ENCODE measurements around the gene MVD. TPM values are rescaled to one million over a fixed set of nuclear protein-coding genes. Genes with fewer than 3 reads are reported as not detected.

MVD gene
- total RNA-seq, 1 donor from 2014 or later: 16.2 TPM

DNA sequence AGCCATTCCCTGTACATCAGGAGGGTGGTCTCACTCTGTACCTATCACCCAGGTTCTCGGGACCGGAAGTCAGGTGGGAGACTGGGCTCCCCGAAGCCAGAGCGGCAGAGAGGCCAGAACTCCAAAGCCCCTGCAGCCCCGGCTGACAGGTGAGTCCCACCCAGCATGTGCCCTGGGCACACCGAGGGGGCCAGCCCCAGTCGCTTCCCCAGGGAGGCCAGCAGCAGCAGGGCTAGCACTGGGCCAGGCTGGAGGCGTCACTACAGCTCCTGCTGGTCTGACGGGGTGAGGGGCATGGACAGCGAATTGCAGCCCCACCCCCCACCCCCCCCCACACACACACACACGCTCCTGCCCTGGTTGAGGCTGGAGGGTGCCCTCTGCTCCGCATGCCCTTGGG is 32.5 kb downstream of the MVD start:
- ATAC-seq (no peak), DNase-seq (ENCODE audit: low spot score) (no peak)

DNA sequence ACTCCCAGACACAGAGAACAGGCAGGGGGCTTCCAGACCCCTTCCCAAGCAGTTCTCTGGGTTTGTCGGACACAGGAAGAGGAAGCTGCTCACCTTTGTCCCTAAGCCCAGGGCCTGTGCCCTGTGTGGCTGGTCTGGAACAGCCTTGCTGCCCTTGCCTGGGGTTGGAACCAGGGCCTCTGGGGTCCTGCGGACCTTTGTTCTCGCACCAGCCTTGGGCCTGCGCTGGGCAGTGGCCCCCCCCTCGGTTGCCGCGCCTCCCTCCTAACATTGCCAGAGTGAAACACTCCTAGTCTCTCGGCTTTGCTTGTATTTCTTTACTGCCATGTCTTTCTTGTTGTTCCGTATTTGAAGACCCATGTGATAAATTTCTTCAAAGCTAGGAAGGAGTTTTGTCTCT is 33.1 kb downstream of the MVD start:
- DNase-seq (ENCODE audit: low spot score) (no peak), ATAC-seq (no peak)

DNA sequence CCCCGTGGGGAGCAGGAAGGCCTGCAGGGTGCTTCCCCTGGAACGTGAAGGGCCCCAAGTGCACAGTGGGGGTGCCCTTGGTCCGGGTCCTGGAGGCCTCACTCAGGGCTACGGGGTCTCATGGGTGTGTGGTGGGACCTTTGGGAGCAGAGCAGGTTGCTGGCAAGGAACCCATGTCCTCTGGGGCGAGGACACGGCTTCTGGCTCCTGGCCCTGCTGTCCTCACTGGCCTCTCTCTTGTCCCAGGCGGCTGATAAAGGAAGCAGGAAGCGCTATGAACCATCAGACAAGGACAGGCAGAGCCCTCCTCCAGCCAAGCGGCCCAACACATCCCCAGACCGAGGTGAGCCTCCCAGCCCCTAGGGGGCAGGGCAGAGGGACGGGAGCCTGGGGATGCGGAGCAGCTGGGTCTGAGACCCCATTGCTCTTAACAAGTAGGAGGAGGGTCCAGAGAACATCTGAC is 34.3 kb downstream of the MVD start:
- no peak for DNase-seq (ENCODE audit: low spot score)
- peak; percentile 73 for ATAC-seq

DNA sequence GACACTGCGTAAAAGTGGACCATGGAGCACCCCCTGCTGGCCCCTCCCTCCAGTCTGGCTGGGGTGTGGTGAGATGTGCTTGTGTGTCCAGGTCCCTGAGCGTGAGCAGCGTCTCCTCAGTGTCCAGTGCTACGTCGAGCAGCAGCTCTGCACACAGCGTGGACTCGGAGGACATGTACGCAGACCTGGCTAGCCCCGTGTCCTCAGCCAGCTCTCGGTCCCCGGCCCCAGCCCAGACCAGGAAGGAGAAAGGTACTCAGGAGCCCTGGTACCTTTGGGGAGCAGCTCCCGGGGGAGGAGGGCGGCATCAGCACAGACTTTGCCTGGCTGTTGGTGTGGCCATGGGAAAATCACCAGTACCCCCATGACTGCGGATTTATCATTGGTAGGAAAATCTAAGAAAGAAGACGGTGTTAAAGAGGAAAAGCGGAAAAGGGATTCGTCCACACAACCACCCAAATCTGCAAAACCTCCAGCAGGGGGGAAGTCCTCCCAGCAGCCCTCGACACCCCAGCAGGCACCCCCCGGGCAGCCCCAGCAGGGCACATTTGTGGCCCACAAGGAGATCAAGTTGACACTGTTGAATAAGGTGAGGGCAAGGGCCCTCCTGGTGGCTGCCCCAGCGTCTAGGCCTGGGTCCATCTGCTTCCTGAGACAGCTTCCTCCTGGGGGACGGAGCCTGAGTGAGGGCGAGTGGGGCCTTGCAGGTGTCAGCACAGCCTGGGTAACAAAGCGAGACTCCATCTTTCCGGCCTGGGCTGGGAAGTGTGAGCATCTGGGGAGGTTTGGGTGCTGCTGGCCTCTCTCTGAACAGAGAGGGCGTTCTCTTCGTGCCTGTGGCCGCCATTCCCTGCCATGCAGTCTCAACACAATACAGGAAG is 35.1 kb downstream of the MVD start:
- ATAC-seq (no peak), DNase-seq (ENCODE audit: low spot score) (no peak)

DNA sequence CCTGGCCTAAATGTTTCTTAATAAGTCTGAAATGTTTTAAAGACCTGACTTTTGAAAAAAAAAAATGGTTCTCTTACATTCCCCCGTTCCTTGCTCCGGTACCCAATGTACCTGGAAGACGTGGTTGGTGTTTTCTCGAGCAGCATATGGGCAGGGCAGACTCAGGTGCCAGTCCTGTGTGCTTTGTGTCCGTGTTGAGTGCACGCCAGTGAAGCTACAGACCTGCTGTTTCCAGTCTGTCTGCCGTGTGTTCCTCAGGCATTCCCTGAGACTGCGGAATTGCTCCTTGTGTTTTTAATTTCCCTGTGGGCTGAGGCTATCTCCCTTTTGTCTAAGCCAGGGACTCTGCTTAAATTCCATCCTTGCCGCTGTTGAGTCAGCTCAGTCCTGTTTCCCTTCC is 36.2 kb downstream of the MVD start:
- DNase-seq (ENCODE audit: low spot score): no peak
- no peak for ATAC-seq

DNA sequence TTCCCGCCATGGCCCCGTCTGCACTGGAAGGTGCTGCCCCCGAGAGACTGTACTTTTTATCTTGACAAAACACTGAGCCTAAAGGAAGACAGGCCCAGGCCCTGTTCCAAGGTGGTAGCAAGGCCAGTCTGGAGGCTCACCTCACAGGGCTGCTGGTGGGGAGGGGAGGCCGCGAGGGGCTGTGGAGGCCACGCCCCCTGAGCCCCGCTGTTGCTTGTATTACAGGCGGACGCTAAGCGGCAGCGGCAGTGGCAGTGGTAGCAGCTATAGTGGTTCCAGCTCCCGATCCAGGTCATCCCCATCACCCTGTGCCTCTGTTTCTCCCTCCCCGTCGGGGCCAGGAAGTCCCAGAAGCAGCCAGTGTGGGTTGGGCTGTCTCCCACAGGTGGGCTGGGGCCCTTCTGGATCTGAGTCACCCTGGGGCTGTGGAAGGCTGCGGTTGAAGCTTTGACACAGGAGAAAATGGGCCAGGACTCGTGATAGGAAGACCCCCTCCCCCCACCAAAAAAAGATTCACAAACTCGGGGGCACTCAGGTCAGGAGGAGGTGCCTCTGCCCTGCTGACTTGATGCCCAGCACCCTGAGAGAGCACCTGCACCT is 37.8 kb downstream of the MVD start:
- ATAC-seq (no peak), DNase-seq (ENCODE audit: low spot score) (no peak)

DNA sequence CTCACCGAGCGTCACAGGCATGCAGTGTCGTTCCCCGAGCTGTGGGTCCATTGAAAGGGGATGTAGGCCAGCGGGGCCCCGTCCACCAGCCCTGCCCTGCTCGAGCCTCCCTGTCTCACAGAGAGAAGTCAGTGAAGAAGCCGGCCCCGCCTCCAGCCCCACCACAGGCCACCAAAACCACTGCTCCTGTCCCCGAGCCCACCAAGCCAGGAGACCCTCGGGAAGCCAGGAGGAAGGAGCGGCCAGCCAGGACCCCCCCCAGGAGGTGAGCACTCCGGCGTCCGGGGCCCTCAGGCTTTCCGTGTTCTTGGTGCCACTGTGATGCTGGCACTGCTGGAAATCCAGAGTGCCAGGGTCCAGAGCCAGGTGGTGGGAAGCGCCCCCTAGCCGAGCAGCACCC is 38.4 kb downstream of the MVD start:
- DNase-seq (ENCODE audit: low spot score): no peak
- ATAC-seq: no peak

DNA sequence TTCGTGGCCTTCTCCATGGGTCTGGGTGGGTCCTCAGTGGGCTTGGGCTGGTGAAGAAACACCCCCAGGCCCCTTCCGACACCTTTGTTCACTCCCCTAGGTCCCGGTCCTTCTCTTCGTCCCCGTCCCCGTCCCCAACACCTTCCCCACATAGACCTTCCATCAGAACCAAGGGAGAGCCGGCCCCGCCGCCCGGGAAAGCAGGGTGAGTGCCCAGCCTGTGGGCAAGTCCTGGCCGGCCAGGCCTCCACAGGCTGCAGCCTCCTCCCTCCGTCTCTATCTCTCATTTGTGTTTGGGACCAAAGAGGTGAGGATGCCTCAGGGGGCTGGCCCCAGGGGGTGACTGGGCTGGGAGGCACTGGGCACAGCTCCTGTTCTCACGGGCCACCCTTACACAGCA is 39.0 kb downstream of the MVD start:
- DNase-seq (ENCODE audit: low spot score) (no peak), ATAC-seq (no peak)

DNA sequence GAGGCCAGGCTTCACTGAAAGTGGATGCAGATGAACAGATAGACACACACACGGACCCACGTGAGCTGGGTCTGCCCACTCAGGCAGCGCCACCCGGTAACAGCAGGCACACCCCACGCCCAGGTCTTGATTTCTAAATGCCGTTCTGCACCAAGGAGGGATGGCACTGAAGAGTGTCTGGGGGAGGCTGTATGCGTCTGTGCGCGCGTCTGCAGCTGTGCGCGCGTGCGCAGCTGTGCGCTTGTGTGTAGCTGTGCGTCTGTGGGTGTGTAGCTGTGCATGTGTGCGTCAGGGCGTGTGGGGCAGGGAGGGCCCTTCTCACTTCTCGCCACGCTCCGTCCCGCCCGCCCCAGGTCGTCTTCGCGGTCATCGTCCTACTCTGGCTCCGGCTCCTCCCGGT is 40.0 kb downstream of the MVD start:
- DNase-seq (ENCODE audit: low spot score) (no peak), ATAC-seq (no peak)

DNA sequence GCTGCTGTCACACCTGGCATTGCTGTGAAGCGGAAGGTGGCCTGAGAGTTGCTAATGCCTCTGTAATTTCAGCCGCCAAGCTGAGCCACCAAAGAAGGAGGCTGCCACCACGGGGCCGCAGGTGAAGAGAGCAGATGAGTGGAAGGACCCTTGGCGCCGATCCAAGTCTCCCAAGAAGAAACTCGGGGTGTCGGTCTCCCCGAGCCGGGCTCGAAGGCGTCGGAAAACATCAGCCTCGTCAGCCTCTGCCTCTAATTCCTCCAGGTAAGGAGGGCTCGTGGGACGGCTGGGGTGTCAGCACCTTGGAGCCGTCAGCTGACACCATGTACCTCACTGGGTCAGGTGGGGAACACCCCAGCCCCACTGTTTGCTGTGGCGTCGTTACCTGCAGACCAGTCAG is 40.8 kb downstream of the MVD start:
- DNase-seq (ENCODE audit: low spot score): no peak

DNA sequence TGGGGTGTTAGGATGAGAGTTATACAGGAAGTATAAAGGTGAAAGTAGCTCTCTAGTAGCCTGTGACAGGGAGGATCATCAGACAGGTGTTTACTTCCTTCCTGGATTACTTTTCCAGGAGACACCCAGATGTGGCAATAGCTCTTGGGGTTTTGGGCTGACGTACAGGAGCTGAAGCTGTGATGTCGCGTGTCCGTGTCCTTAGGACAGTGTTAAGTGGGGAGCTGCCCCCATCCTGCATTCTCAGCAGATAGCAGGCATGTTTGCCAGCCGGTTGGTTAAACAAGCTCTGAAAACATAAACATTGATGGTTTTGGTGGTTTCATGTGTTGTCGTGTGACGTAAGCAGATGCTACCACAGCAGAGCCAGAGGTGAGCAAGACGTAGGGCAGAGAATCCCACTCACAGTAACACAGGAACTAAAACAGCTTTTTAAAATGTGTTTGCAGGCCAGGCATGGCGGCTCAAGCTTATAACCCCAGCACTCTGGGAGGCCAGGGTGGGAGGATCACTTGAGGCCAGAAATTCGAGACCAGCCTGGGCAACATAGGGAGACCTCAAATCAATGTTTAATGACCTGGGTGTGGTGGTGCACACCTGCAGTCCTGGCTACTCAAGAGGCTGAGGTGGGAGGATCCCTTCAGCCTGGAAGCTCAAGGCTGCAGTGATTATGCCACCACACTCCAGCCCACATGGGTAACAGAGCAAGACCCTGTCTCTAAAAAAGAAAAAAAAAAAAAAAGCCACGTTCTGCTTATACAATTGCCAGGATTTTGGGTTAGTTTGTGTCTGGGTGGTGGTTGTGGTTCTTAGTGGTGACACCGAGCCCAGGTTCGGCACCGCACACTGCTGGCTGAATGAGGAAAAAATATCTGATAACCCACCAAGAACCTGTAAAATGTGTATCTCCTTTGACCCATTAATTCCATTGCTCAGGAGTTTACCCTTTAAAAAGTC is 42.8 kb downstream of the MVD start:
- ATAC-seq (no peak), DNase-seq (ENCODE audit: low spot score) (no peak)

More for the DNA sequence above, 40.8 kb downstream of the MVD start:
- no peak for ATAC-seq

DNA sequence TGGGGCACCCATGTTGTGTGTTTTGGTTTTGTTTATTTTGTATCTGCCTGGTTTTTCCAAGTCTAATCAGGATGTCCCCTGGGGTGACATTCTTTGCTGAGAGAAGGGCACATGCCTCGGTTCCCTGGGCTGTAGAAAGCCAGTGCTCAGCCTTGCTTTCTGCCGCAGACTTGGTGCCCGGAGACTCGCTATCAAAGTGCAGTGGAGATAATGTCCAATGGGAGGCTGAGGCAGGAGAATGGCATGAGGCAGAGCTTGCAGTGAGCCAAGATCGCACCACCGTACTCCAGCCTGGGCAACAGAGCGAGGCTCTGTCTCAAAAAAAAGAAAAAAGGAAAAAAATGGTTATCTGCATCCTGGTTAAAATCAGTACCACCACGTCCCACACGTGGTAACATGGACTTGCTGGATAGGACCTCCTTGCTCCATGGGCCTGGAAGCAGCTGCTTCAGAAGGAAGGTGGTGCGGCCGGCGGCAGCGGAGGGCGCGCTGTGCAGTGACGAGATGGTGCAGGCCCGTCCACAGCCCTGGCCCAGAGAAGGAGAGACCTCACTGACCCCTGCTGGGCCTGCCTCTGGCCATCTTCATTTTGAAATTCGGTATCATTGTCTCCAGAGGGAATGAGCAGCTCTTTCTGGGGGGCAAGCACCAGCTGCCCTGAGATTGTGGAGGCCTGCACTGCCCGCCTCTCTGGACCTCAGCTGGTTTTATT is 43.8 kb downstream of the MVD start:
- no peak for DNase-seq (ENCODE audit: low spot score)
- ATAC-seq: no peak

DNA sequence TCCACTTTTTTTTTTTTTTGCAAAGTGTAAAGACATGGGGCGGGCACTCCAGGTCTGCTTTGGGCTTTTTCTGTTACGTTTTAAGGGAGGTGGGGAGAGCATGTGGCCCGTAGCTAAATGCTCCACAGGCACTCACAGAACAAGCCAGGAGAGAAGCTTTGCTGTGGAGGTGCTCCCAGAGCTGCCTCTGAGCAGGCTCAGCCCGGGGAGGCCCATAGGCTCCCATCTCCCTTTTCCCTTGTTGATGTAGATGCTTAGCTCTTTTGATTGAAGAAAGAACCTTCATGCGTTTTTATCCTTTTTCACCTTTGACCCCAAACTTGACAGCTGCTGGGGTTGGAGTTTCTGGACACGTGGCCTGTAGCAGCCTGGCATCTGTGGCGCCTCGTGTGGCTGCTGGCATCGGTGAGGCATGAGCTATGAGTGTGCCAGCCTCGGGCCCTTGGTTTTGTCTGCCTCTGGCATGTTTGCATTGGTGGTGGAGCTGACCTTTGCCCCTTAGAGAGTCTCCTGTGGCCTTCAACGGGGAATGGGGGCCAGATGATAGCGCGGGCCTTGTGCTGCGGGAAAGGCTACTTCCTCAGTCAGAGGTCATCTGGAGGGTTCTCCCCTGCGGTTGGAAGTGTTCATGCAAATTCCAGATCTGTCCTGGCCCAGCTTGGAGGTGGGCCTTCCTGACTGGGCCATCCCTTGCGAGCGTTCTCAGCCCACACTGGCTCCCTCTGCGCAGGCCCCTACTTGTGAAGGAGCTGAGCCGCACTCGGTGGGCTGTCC is 44.5 kb downstream of the MVD start:
- DNase-seq (ENCODE audit: low spot score): peak; percentile 86

DNA sequence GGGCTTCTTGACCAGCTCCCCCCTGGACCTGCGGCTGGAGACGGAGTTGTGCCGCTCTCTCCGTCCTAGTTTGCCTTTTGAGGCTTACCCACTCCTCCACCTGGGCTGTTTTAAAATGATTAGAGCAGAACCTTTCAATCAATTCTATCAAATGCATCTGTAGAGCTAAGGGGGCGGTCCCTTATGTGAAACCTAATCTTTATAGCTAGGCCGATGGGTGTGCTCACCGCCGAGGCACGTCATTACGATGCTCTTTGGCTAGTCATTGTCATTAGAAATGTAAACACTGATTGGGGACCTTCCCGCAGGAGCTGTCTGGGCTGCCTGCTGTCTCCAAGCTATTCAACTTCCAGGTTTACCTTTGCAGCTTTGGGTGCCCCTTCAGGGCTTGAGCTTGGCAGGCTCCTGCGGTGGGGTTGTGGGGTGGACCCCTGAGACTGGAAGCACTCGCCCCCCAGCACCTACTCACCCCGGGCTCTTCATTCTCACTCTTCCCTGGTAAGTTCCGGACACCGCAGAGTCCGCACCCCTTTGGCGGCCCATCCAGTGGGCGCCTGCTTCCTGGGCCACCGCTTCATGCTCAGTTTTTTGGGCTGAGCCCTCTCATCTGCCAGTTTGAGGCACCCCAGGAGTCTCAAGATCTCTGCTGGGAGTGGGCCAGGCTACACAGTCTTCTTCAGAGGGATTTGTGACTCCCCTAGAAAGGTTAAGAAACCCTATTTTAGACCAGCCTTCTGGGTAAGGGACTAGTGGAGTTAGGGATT is 45.4 kb downstream of the MVD start:
- DNase-seq (ENCODE audit: low spot score): no peak

More for the DNA sequence above, 44.5 kb downstream of the MVD start:
- peak; percentile 76 for ATAC-seq

DNA sequence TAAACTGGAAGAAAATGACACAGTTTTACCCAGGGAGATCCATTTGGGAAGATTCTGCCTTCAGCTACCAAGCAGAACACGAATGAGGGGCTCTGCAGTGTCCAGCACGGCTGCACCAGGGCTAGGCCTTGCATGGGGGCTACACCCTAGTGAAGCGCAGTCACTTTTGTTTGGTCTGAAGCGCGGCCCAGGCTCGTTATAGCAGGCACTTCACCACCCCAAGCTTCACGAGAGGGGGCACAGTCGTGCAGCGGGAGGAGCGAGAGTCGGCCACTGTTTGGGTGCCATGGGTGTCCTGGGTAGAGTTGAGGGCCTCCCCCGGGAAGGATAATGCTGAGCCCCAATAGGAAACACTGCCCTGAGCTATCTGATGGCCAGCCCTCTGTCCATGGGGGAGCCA is 46.2 kb downstream of the MVD start:
- DNase-seq (ENCODE audit: low spot score) (no peak), ATAC-seq (no peak)

More for the DNA sequence above, 45.4 kb downstream of the MVD start:
- no peak for ATAC-seq

DNA sequence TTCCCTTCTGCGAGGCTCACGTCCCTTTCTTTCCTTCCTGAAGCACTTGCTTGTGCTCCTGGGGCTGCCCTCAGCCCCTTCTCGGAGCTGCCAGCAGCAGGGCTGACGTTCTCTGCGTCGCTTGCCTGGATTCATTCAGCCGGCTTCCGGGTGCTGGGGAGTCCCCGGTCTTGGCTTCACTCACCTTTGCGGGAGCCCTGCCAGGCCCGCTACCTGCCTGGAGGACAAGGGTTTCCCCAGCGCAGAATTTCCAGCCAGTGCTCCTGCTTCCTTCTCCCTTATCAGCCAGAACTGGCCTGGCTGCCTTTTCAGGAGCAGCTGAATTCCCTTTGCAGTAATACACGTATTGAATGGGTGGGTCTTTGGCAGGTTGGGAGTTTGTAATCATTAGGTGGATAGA is 46.6 kb downstream of the MVD start:
- DNase-seq (ENCODE audit: low spot score): peak; percentile 89
- ATAC-seq: peak; percentile 81

DNA sequence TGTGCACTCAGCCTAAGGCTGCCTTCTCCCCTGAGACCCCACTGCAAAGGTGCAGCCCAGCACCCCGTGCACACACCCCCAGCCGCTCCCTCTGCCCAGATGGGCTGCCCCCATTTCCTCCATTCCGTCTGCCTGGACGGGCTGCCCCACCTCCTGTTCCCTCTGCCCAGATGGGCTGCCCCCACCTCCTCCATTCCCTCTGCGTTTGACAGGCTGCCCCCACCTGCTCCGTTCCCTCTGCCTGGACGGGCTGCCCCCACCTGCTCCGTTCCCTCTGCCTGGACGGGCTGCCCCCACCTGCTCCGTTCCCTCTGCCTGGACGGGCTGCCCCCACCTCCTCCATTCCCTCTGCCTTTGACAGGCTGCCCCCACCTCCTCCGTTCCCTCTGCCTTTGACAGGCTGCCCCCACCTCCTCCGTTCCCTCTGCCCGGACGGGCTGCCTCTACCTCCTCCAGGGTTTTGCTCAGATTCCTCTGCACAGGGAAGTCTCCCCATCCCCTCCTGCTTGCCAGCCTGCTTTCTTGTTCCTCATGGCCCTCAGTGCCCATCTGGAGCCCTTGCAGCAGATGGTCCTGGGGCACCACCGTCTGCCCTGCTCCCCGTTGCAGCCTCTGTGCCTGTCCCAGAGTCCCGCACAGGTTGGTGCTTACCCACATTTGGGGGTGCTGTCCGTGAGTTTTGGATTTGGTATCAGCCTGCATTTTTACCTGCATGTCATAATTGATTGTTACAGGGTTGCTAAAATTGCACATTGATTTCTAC is 47.9 kb downstream of the MVD start:
- DNase-seq (ENCODE audit: low spot score): no peak
- ATAC-seq: no peak
